Measurements from ENCODE around the gene CDK15.

- TF ChIP-seq CTCF (IDR thresholded peaks at IDR 0.05; ENCODE audit: insufficient read depth, low read length, poor library complexity, severe bottlenecking) (no peak), EZH2phosphoT487 (conservative IDR thresholded peaks at IDR 0.05; ENCODE audit: low read length) (no peak)
Measured at GRCh38 chr2:201759567-201759966, 46.8 kb upstream of the CDK15 start.

Data from SU-DHL-6 (cell line).